ENCODE measurements around the gene DDX51.

DDX51 gene

DNA sequence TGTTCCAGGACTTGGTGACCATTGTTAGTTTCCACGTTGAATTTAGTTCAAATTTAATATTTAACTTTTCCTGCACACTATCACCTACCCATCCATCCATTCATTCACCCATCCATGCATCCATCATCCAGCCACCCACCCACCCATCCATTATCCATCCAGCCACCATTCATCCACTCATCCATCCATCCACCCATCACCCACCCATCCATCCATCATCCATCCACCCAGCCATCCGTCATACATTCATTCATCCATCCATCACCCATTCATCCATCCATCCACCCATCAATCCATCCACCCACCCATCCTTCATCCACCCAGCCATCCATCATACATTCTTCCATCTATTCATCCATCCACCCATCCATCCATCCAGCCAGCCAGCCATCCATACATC lies 22.0 kb upstream of the DDX51 start:
- FAIRE-seq = no peak

DNA sequence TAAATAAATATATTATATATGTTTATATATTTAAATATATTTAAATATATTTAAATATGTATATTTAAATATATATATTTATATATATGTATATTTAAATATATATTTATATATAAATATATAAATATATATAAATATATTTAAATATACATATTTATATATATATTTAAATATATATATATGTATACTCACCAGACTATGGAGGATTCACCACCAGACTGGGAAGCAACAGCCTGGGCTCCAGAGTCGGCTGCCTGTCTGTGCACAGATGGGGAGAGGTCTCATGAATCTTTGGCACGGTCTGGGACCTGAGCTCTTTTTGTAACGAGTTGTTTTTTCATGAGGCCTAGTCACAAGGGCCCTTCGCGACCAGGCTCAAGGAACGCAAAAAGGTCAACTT lies 21.5 kb upstream of the DDX51 start:
- FAIRE-seq = no peak

DNA sequence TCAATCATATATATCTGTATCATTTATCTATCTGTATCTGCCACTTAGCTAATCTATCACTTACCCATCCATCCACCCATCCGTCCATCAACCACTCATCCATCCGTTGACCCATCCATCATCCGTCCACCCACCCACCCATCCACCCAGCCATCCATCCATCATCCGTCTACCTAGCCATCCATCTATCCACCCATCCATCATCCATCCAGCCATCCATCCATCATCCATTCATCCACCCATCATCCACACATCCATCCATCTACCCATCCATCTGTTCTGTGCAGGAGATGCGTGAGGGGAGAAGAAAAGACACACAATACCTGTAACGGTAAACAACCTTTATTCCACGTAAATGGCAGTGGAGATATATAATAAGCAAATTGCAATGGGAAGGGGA lies 20.3 kb upstream of the DDX51 start:
- no peak for FAIRE-seq

DNA sequence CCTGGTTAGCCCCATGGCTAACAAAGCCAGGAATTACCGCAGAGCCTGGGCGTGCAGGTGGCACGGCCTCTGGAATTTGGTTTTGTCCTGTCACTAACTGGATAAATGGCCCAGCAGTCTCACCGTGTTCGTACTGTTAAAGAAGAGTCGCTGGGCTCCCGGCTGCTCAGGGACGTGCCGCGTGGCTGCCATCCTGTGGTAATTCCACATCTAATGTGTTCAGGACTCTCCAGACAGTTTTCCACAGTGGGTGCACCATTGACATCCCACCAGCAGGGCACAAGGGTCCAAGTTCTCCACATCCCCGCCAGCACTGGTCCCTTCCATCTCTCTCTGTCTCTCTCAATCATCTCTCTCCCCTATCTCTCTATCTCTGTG lies 19.8 kb upstream of the DDX51 start:
- no peak for FAIRE-seq

DNA sequence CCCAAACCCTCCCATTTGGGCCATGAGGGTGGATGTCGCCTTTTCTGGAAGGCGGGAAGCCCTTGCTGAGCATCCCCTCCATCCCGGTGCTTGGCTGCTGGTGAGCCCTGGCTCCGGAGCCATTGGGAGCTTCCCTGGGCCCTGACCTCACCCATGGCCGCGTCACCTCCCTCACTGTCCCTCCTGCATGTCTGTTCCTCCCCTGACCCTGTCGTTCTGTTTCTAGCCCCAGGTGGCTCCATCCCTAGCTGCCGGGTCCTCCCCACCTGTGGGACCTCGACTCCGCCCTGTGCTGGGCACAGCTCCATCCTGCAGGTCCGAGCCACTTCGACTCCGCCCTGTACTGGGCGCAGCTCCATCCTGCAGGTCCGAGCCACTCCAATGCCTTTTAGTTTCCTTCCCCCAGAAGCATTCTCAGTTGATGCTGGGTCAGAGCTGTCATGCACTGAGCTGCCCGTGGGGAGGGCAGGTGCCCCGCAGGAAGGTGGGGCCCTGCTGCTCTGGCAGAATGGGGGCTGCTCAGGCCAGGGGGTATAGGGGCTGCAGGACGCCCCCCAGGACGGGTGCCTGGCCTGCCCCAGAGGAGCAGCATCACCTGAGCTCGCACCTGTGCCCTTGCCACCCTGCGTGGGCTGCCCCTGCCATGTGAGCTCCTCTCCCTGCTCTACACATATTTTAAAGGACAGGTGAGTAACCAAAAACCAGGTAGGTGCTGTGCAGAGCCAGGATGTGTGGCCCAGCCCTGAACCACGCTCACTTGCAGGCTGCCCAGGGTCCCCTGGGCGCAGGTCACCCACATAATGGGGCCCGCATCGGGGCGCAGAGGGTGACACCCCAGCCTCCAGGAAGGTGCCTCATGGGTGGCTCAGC lies 19.2 kb upstream of the DDX51 start:
- no peak for FAIRE-seq

DNA sequence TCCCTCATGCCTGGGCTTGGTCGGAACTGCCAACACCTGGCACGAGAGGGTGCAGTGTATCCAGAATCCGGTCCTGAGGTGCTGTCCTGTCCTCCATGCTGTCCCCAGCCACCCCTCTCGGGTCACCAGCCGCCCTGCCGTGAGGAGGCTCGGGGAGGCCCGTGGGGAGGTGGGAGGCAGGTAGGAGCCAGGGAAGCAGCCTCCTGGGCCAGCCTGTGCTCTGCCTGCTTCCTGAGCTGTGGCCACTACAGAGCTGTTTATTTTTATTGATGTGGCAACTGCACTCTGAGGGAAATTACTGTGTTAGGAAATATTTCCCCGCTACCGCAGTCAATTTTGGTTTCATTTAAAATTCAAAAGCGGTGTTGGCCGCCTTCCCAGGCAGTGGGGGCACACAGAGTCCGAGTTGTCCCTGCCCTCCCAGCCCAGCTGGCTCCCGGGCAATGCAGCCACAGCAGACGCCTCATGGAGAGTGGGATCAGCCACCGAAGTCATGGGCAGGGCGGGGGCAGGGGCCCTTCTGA lies 18.5 kb upstream of the DDX51 start:
- FAIRE-seq = no peak

DNA sequence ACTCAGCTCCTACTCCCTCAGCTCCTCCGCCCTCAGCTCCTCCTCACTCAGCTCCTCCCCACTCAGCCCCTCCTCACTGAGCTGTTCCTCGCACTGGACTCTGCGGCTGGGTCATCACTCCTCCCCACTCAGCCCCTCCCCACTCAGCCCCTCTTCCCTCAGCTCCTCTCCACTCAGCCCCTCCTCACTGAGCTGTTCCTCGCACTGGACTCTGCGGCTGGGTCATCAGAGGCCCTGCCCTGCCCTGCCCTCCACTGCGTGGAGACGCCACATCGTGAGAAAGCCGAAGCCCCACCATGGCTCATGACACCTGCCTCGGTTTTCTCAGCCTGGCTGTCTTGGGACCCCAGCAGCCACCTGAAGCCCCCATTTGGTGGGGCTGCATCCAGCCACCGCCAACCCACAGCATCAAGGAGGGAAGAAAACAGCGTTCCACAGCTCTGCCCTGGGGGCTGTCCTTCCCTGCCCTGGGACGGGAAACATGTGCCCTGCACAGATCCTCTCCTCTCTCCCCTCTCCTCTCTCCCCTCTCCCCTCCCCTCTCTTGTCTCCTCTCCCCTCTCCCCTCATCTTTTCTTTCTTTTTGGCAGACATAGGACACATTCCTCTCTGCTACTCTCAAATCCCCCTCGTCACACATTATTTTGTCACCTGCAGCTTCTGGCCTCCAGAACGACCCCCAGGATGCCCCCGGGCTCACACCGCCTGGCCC lies 17.8 kb upstream of the DDX51 start:
- FAIRE-seq = no peak

DNA sequence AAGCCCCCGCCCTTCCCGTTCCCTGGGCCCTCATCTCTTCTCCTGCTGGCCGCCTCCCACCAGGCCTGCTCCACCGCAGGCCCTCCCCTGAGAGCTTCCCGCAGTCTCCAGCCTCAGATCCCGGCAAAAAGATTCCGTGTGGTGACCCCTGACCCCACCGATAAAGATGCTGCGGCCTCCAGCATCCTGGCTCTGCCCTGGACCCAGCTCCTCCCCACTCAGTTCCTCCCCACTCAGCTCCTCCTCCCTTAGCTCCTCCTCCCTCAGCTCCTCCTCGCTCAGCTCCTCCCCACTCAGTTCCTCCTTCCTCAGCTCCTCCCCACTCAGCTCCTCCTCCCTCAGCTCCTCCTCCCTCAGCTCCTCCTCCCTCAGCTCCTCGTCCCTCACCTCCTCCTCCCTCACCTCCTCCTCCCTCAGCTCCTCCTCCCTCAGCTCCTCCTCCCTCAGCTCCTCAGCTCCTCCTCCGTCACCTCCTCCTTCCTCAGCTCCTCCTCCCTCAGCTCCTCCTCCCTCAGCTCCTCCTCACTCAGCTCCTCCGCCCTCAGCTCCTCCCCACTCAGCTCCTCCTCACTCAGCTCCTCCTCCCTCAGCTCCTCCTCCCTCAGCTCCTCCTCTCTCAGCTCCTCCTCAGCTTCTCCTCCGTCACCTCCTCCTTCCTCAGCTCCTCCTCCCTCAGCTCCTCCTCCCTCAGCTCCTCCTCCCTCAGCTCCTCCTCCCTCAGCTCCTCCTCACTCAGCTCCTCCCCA lies 17.1 kb upstream of the DDX51 start:
- FAIRE-seq = no peak

DNA sequence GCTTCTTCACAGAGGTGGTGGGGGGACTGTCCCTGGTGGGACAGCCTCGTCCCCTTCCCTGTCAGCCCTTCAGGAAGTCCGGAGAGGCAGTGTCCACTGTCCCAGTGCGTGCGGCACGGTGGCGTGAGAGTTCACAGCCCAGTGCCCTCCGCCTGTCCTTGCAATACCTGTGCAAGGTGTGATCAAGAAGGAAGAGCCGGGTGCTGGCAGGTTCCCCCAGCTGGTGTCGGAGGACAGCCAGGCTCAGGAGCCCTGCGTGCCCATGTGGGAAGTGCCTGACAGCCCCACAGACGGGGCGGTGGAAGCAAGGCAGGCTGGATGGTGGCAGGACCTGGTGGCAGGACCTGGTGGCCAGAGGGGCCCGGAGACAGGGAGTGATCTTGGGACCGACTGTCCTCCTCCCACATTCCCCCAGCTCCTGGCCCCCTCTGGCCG lies 16.5 kb upstream of the DDX51 start:
- no peak for FAIRE-seq

DNA sequence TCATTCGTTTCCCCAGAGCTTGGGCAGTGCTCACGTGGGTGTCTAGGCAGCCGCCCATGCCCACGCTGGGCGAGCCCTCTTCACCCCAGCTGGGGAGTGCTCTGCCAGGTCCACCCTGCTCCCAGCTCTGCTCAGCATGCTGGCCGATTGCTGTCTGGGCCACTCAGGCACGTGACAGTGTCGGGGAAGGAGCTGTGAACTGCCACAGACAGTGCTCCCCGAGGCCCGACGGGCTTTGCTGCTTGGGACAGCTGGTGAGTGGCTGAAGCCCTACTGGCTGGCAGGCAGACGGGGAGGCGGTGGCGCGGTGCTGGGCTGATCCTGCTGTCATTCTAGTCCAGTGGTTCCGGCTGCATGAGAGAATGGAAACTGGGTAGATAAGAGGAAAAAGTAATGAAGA lies 15.9 kb upstream of the DDX51 start:
- FAIRE-seq = no peak

DNA sequence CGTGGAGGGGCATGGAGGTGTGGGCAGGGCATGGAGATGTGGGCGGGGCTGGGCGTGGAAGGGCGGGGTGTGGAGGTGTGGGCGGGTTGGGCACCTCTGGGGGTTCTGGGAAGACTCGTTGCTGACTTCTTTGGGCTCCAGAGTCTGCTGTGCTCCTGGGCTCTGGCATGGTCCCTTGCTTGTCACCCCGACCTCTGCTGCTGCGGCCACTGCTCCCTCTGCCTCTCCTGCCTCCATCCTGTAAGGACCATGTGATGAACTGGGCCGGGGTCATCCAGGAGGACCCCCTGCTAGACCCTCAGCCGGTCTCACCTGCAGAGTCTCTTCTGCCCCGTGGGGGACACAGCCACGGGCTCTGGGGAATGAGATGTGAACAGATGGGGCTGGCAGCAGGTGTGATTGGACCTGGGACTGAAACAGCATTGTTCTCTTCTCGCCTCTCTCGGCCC lies 15.5 kb upstream of the DDX51 start:
- no peak for FAIRE-seq

DNA sequence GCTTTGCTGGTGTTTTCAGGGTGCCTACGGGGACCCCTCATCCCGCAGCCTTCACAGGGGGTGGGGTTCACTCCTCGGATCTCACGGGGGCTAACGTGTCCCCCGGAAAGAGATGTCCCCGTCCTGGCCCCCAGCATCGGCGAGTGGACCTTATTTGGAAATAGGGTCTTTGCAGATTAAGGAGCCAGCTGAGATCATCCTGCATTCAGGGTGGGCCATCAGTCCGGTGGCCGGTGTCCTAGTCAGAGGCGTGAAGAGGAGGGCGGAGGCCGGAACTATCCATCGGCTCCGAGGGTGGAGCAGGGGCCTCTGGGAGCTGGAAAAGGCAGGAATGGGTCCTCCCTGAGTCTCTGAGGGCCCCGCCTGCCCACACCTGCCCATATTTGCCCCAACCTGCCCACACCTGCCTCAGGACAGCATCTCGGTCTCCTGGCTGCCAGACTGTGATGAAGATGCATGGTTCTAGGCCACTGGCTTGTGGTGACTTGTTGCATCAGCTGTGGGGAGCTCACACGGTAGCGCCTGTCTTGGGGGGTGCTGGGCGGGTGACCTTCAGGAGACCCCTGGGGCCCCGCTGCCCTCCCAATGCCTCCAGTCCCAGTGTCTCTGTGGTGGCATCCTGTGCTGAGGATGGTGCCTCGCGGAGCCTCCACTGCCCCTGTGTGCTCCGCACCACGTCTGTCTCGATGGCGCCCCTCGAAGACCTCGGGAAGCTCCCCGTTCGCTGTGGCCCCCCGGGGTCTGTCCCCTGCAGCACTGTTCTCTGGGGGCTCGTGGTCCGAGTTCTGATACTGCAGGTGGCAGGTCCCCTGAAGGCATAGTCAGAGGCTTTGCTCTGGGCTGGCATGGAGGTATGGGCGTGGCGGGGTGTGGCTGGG lies 14.8 kb upstream of the DDX51 start:
- FAIRE-seq = no peak

DNA sequence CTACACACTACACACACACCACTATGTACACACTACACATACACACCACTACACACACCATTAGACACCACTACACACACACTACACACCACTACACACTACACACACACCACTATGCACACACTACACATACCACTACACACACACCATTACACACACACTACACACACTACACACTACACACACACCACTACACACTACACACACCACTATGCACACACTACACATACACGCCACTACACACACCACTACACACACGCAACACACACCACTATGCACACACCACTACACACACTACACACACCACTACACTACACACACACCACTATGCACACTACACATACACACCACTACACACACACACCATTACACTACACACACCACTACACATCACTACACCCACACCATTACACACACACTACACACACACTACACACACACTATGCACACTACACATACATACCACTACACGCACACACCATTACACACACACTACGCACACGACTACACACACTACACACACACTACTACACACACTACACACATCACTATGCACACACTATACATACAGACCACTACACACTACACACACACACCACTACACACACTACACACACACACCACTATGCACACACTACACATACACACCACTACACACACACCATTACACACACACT lies 13.8 kb upstream of the DDX51 start:
- no peak for FAIRE-seq

DNA sequence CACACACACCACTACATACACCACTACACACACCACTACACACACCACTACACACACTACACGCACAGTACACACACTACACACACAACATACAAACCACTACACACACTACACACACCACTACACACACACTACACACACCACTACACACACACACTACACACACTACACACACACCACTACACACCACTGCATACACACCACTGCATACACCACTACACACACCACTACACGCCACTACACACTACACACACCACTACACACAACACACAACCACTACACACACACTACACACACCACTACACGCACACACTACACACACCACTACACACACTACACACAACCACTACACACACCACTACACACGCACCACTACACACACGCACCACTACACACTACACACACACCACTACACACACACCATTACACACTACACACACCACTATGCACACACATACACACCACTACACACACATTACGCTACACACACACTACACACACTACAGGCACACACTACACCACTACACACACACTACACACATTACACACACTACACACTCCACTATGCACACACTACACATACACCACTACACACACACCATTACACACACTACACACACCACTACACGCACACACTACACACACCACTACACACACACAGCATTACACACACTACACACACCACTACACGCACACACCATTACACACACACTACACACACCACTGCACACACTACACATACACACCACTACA lies 12.6 kb upstream of the DDX51 start:
- FAIRE-seq = no peak

DNA sequence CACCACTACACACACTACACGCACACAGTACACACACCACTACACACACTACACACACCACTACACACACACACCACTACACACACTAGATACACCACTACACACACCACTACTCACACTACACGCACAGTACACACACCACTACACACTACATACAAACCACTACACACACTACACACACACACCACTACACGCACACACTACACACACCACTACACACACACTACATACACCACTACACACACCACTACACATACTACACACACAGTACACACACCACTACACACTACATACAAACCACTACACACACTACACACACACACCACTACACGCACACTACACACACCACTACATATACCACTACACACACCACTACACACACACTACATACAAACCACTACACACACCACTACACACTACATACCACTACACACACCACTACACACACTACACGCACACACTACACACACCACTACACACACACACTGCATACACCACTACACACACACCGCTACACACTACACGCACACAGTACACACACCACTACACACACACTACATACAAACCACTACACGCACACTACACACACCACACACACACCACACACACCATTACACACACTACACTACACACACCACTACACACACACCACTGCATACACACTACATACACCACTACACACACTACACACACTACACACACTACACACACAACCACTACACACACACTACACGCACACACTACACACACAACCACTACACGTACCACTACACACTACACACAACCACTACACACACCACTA lies 11.9 kb upstream of the DDX51 start:
- no peak for FAIRE-seq

DNA sequence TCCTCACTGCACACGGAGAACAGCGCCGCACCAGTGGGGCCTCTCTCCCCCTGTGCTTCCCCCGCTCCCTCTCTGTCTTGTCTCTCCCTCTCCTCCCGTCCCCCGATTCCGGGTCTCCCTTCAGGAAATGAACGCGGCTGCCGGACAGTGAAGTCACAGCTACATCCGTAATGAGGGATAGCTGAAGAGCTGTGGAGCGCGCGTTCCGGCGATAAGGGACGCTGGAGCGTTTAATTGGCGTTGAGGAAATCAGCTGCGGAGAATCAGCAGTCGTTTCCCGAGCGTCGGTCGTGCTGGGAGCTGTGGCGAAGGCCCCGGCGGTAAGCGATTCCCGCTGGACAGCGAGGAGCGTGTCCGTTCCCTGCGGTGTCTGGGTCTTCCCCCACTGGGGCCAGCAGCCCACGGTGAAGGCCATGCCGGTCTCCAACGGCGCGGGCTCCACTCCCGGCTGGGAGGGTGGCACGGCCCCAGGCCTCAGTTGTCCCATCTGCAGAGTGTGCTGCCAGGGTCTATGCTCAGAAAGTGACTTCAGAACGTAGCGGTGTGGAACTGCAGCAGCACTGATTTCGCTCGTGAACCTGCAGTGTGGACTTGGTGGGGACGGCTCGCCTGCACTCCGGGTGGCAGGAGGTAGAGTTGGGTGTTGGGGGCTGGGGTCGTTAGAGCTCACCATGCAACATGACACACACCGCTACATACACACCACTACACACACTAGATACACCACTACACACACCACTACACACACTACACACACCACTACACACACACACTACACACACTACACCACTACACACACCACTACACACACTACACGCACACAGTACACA lies 11.0 kb upstream of the DDX51 start:
- no peak for FAIRE-seq

DNA sequence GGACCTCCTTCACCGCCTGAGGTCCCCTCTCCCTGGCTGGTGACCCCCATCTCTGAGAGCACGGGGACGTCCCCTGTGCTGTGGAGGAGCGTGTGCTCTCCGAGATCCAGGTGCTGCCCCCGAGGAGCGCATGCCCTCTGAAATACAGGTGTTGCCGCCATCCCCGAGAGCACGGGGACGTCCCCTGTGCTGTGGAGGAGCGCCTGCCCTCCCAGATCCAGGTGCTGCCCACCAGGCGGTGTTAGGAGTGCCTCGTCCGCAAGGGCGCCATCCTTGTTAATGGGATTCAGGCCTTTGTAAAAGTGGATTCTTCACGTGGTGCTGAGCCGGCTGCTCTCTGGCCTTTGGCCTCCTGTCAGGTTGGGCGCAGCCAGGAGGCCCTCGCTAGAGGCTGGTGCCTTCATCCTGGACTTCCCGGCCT lies 10.2 kb upstream of the DDX51 start:
- FAIRE-seq = no peak

DNA sequence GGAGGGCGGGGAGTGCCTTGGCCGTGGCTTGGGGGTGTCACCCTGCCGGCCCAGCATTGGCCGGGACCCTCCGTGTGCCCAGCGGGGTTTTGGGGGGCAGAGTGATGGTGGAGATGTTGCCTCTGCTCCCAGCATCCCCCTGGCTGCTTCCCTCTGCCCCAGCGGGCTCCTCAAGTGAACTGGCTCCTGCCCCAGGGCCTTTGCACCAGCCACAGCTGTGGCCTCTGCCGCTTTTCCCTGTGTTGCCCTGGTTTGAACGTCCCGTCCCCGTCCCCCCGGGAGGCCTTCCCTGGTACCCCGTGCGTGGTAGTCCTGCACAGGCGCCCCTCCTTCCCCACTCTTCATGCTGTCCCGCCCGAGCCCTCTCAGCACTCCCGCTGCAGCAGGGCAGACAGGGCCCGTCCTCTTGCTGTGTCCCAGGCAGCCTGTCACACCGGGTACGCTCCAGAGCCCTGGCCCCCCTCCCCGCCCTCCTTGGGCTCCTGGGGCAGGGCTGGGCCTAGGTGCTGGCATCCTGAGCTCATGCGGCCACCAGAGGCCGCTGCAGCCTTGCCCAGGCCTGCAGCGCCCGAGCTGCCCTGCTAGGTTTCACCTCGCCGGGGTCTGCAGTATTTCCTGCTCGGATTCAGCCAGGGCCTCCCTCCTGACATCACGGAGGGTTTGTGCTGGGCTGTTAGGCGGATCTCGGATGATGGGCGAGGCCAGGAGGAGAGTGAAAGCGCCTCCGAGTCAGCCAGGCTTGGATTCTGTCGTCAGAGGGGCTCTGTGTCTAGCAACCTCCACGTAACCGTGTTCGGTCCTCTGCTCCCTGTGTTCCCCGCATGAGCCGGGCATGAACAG lies 9.6 kb upstream of the DDX51 start:
- no peak for FAIRE-seq
